GM13977 (cell line): ENCODE results near the gene COQ10A.
A peak's percentile ranks its signal among the peaks of the same experiment; 100 is the strongest.

Source experiments
- DNase-seq: peaks from one replicate; pipeline ENCODE4 v3.0.0; 2012; ENCODE audit warnings: low spot score
- in situ Hi-C: fragments of 300-500 bp; cut with MboI; formaldehyde crosslinking; loops from one replicate; pipeline ENCODE4 v1.12.0; 2022; ENCODE audit warnings: low sequenced_read_pairs, low pct_unique_long_range_greater_than_20kb, mixed read lengths, inconsistent platforms; ENCODE audit not compliant: unreplicated experiment
- TF ChIP-seq, protein P1 (sequence below): IDR thresholded peaks from 2 replicates; pipeline ENCODE4 v1.5.1; 2012; ENCODE audit warnings: mild to moderate bottlenecking, control low read depth; ENCODE audit not compliant: insufficient read depth; ENCODE audit errors: extremely low read depth, missing control alignments

The COQ10A gene

GRCh38 chr12:56223571-56224101 is 43.1 kb upstream of the COQ10A start:
- TF ChIP-seq, protein P1, sequence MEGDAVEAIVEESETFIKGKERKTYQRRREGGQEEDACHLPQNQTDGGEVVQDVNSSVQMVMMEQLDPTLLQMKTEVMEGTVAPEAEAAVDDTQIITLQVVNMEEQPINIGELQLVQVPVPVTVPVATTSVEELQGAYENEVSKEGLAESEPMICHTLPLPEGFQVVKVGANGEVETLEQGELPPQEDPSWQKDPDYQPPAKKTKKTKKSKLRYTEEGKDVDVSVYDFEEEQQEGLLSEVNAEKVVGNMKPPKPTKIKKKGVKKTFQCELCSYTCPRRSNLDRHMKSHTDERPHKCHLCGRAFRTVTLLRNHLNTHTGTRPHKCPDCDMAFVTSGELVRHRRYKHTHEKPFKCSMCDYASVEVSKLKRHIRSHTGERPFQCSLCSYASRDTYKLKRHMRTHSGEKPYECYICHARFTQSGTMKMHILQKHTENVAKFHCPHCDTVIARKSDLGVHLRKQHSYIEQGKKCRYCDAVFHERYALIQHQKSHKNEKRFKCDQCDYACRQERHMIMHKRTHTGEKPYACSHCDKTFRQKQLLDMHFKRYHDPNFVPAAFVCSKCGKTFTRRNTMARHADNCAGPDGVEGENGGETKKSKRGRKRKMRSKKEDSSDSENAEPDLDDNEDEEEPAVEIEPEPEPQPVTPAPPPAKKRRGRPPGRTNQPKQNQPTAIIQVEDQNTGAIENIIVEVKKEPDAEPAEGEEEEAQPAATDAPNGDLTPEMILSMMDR, result no peak
- in situ Hi-C loops, result no loop called here

DNA sequence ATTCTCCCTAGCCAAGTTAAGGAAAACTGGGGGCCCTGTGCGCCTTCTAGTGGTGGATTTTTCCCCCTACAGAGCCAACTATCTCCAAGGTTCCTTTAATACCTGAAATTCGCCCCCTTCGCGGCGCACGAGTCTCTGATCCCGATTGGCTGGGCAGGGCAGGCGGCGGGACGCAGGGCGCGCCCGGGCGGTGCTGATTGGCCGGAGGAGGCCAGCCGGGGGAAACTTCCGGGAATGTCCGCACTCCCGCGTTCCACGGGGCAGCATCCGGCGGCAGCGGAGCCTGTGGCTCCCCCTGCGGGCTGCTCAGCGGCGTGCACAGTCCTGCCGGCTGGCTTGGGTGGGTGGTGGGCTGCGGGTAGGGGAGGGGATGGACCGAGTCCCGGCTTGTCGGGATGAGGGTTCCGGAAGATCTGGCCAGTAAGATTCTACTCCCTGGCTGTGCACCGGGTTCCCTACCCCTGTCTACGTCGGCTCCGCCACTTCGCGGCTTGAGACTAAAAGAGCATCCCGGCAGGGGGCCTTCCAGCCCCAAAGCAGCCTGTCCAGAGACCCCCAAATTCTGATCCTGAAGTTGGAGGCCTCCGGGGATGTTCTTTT is 42.5 kb upstream of the COQ10A start, which contains the start of gene NABP2:
Gene NABP2 (plus strand): TSS at position 241 of the 600 bp plus-strand sequence. CDS start 515 bp downstream, outside the sequence.
- in situ Hi-C loops, result no loop called here
- peak; percentile 99 for DNase-seq
- TF ChIP-seq, protein P1, result peak; percentile 86

More at GRCh38 chr12:56223571-56224101, 43.1 kb upstream of the COQ10A start:
- DNase-seq, result peak; percentile 10

DNA sequence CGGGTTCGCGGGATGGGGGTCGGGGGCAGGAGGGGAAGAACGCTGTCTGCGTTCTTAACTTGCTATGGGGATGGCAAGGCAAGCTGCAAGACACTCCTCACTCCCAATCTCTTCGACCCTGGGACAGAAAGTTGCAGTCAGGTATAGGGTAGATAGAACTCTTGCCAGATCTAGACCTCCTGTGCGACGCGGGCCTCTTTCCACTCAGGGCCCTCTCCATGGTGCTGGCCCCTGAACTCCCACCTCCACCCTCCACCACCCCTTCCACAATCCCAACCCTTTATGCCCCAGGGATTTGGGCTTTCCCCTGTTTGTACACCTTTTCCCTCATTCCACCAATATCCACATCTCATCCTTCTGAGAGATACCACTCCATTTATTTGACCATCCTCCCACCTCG is 41.8 kb upstream of the COQ10A start:
- TF ChIP-seq, protein P1, result no peak
- in situ Hi-C loops, result no loop called here
- peak; percentile 24 for DNase-seq

DNA sequence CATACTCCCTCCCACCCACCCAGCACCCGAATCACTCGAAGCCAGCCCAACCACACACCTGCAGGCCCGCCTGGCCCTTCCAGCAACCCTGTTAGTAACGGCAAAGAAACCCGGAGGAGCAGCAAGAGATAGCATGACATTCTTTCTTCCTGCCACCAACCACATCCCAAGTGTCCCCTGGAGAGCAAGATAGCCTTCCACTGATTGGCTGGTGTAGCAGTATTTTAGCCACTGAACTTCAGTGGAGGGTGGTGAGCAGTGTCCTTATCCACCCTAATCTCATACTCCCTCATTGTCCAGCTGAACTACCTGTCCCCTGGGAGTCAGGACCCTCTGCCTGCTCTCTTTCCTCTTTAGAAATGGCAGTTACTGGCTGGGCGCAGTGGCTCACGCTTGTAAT is 37.7 kb upstream of the COQ10A start:
- no peak for DNase-seq
- TF ChIP-seq, protein P1, result no peak
- in situ Hi-C loops, result no loop called here

- TF ChIP-seq, protein P1, result no peak
- DNase-seq, result no peak
- in situ Hi-C loops, result no loop called here
These were observed 36.8 kb upstream of the COQ10A start, which contains the start of gene SLC39A5 for GRCh38 chr12:56229916-56230431. Gene SLC39A5 (plus strand): TSS chr12:56230051. CDS start chr12:56231275, 1,224 bp downstream.

- TF ChIP-seq, protein P1, result no peak
- in situ Hi-C loops, result no loop called here
- DNase-seq, result no peak
These were observed 36.1 kb upstream of the COQ10A start for GRCh38 chr12:56230432-56231183.
